Upper lobe of left lung (tissue), 4 donors: Measurements from ENCODE around the gene XNDC1N.

Experiments used
- CTCF ChIP-seq, 6 experiments: fragments of 450-650 bp in 4 of 6; fragments of 200-600 bp in 2 of 6; sonication (generic) in 2 of 6; IDR thresholded peaks; one replicate each; pipeline ENCODE4 v1.5.1; 2016 to 2019; ENCODE audit warnings: antibody characterized with exemption in 6 of 6
- EP300 ChIP-seq, 4 donors: sonication (generic); formaldehyde crosslinking; IDR thresholded peaks; one replicate each; pipeline ENCODE4 v1.5.1; 2017; ENCODE audit warnings: antibody characterized with exemption in 4 of 4, control low read depth in 2 of 4
- POLR2A ChIP-seq, 4 donors: fragments of 450-650 bp; IDR thresholded peaks; one replicate each; pipeline ENCODE4 v1.5.1; 2016 to 2017; ENCODE audit warnings: antibody characterized with exemption in 4 of 4, mild to moderate bottlenecking in 2 of 4
- POLR2AphosphoS5 ChIP-seq, 2 donors: sonication (generic); formaldehyde crosslinking; IDR thresholded peaks; one replicate each; pipeline ENCODE4 v1.5.1; 2017; ENCODE audit warnings: antibody characterized with exemption in 2 of 2

GRCh38 chr11:71951741-71952310 is 23.4 kb upstream of the XNDC1N start:
- no peak for TF ChIP-seq POLR2A (IDR thresholded peaks at IDR 0.05)
- no peak for TF ChIP-seq CTCF (IDR thresholded peaks at IDR 0.05)
- TF ChIP-seq EP300 (IDR thresholded peaks at IDR 0.05) = no peak
- no peak for TF ChIP-seq POLR2AphosphoS5 (IDR thresholded peaks at IDR 0.05)
